Suprapubic skin (tissue), 4 donors: ENCODE measurements around the gene SYT1.

Experiments used
- POLR2A ChIP-seq, 2 donors: fragments of 450-650 bp; IDR thresholded peaks; one replicate each; pipeline ENCODE4 v1.6.1; 2017; ENCODE audit warnings: antibody characterized with exemption in 2 of 2, mild to moderate bottlenecking in 2 of 2, moderate library complexity in 2 of 2
- POLR2AphosphoS5 ChIP-seq, 3 donors: sonication (generic); formaldehyde crosslinking; IDR thresholded peaks; one replicate each; pipeline ENCODE4 v1.6.1; 2017; ENCODE audit warnings: antibody characterized with exemption in 3 of 3
- TF ChIP-seq, protein P1 (sequence below), 2 donors: fragments of 200-600 bp in 1 of 2; fragments of 450-650 bp in 1 of 2; sonication (generic) in 1 of 2; IDR thresholded peaks; one replicate each; pipeline ENCODE4 v1.5.1; 2016 to 2019; ENCODE audit warnings: antibody characterized with exemption in 2 of 2, mild to moderate bottlenecking in 1 of 2, moderate library complexity in 1 of 2

DNA sequence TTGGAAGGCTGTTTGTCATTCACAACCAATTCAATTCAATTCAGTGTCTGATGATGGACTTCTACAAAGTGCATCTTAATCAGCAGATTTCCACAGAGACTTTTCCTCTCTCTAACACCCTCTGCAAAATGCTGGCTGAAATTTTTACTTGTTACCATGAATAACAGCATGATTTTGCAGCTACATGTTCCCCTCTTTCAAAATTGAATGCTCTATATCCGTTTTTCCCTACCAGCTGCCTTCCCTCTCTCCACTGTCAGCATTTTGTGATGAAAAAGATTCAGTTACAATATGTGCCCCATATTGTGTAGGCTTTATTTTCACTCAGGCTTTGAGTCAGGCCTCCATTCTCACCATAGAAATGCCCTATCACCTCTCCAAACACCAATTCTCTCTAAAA, 334.6 kb downstream of the SYT1 start:
- TF ChIP-seq, protein P1, sequence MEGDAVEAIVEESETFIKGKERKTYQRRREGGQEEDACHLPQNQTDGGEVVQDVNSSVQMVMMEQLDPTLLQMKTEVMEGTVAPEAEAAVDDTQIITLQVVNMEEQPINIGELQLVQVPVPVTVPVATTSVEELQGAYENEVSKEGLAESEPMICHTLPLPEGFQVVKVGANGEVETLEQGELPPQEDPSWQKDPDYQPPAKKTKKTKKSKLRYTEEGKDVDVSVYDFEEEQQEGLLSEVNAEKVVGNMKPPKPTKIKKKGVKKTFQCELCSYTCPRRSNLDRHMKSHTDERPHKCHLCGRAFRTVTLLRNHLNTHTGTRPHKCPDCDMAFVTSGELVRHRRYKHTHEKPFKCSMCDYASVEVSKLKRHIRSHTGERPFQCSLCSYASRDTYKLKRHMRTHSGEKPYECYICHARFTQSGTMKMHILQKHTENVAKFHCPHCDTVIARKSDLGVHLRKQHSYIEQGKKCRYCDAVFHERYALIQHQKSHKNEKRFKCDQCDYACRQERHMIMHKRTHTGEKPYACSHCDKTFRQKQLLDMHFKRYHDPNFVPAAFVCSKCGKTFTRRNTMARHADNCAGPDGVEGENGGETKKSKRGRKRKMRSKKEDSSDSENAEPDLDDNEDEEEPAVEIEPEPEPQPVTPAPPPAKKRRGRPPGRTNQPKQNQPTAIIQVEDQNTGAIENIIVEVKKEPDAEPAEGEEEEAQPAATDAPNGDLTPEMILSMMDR (IDR thresholded peaks at IDR 0.05), result no peak
- no peak for TF ChIP-seq POLR2A (IDR thresholded peaks at IDR 0.05)
- no peak for TF ChIP-seq POLR2AphosphoS5 (IDR thresholded peaks at IDR 0.05)
